NCI-H345 treated with DMSO at 0.1 percent for 48 hours (cell line): Measurements from ENCODE around the gene ZNF837.
"Not testable (repeated sequence)": the region's sequence is repeated elsewhere in the genome, so short reads cannot be mapped to it uniquely, and the experiment has no call there.

Experiments used
- DNase-seq: peaks from one replicate; lab custom pipeline; 2025; ENCODE audit not compliant: unreplicated experiment; lab: John Stamatoyannopoulos, UW

Gene ZNF837

GRCh38 chr19:58351990-58352755 lies 28.7 kb downstream of the ZNF837 start:
- DNase-seq = no peak

- DNase-seq = no peak
These were observed 29.3 kb downstream of the ZNF837 start for GRCh38 chr19:58351558-58351878.

GRCh38 chr19:58350871-58351557 lies 29.8 kb downstream of the ZNF837 start:
- DNase-seq = no peak

DNA sequence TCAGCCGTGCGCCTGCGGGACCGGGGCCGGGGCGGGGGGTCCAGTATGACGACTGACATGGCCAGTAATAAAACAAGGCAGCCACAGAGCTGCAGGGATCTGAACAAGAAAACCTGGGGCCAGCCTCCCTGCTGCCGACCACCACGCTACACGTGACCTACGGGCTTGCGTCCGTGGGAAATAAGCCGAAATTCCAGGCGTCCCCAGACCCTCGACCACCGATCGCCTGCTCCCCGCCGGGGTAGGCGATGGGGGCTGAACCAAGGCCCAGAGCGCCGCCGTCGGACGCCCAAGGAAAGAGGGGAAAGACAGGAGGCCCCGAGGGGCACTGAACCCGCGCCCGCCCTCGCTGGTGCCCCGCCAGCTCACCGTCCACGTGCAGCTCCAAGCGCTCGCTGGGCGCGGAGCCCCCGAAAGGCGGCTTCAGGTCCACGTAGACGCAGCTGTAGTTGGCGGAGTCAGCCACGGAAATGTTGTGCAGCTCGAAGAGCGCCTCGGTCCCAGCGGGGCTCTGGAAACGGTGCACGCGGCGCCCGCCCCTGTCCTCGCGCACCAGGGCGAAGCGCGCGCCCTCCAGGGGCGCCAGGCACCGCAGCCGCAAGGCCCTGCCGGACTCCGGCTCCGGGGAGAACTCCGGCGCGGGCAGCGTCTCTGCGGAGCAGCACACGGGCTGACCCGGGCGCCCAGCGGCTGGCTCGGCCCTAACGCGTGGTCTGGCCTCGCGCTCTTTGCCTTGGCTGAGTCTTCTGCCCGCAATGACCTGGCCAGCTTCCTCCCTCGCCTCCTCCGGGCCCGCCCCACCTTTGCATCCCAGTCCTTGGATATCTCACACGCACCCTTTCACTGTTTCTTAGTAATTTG lies 30.6 kb downstream of the ZNF837 start:
- DNase-seq = no peak

GRCh38 chr19:58349590-58349989 lies 31.2 kb downstream of the ZNF837 start:
- no peak for DNase-seq

DNA sequence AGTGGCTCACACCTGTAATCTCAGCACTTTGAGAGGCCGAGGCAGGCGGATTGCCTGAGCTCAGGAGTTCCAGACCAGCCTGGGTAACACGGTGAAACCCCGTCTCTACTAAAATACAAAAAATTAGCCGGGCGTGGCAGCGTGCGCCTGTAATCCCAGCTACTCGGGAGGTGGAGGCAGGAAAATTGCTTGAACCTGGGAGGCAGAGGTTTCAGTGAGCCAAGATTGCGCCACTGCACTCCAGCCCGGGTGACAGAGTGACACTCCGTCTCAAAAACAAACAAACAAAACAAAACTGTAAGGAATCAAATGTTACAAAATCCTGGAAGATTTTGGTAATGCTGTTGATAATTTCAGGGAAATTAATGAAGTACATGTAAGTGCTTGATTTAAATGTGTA lies 32.8 kb downstream of the ZNF837 start:
- DNase-seq = not testable (repeated sequence)

GRCh38 chr19:58346961-58347929 lies 33.6 kb downstream of the ZNF837 start:
- peak; percentile 37 for DNase-seq

DNA sequence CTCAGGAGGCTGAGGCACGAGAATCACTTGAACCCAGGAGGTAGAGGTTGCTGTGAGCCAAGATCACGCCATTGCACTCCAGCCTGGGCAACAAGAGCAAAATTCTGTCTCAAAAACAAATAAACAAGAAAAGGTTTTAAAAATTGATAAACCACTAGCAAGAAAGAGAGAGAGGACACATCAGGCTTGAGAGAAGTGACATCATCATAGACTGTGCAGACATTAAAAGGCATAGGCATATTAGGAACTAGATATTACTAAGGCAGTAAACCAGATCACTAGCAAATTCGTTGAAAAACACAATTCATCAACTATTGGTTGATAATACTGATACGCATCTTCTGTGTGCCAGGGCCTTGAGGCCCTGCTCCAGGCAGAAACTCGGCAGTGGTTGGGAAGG lies 35.3 kb downstream of the ZNF837 start:
- DNase-seq = no peak

DNA sequence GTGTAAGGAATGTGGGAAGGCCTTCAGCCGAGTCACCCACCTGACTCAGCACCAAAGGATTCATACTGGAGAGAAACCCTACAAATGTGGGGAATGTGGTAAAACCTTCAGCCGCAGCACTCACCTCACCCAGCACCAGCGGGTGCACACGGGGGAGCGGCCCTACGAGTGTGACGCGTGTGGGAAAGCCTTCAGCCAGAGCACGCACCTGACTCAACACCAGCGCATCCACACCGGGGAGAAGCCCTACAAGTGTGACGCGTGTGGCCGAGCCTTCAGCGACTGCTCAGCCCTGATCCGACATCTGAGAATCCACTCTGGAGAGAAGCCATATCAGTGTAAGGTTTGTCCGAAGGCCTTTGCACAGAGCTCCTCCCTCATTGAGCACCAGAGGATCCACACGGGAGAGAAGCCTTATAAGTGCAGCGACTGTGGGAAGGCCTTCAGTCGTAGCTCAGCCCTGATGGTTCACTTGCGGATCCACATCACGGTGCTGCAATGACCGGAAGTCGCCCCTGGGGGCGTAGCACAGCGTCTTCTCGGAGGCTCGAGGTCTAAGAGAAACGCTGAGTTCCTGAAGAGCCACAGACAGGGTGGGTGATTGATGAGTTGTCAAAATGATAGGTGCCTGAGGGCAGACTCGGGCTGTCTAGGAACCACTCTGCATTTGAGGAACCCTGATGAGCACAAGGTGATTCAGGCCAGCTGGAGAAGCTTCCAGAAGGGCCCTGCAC lies 41.8 kb downstream of the ZNF837 start:
- DNase-seq = no peak

GRCh38 chr19:58338336-58338735 lies 42.5 kb downstream of the ZNF837 start:
- no peak for DNase-seq

GRCh38 chr19:58336820-58337219 lies 44.0 kb downstream of the ZNF837 start:
- no peak for DNase-seq

- DNase-seq = no peak
These were observed 44.6 kb downstream of the ZNF837 start for GRCh38 chr19:58336216-58336615.

GRCh38 chr19:58335630-58336029 lies 45.2 kb downstream of the ZNF837 start:
- DNase-seq = no peak

DNA sequence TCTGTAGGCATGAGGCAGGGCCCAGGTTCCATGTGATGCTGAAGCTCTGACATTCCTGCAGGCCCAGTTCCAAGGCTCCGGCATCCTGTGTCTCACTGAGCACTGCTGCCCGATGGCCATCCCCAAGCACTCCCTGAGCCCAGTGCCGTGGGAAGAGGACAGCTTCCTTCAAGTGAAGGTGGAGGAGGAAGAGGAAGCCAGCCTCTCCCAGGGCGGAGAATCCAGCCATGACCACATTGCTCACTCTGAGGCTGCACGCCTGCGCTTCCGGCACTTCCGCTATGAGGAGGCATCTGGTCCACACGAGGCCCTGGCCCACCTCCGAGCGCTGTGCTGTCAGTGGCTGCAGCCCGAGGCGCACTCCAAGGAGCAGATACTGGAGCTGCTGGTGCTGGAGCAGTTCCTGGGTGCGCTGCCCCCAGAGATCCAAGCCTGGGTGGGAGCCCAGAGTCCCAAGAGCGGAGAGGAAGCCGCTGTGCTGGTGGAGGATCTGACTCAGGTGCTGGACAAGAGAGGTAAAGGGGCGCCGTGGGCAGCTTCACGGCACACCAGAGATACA lies 46.1 kb downstream of the ZNF837 start:
- no peak for DNase-seq

GRCh38 chr19:58332697-58333096 lies 48.1 kb downstream of the ZNF837 start:
- no peak for DNase-seq

GRCh38 chr19:58330458-58330857 lies 50.4 kb downstream of the ZNF837 start:
- DNase-seq = no peak

DNA sequence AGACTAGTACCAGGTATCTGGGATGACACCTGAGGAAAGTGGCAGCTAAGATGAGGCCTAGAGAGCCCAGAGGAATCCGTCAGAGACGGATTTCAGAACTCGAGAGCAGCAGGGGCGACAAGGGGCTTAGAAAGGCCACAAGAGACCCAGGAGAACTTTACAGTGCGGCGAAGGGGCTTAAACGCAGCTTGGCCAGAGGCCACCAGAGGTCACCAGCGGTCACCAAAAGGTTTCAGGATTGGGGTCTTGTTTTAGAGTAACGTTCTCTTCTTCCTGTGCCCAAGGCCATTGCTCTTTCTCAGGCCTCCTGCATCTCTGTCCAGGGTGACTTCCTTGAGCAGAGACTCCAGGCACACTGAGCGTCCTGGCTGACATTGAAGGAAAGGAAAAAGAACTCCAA lies 51.8 kb downstream of the ZNF837 start:
- no peak for DNase-seq

- peak; percentile 80 for DNase-seq
These were observed 53.7 kb downstream of the ZNF837 start, which contains the start of gene ZSCAN22 for GRCh38 chr19:58326914-58327726. Gene ZSCAN22 (plus strand): TSS chr19:58326994. CDS start chr19:58334803, 7,809 bp downstream.

- DNase-seq = no peak
These were observed 54.3 kb downstream of the ZNF837 start for GRCh38 chr19:58326501-58326913.
